CD4-positive, alpha-beta T cell treated with Interleukin-21 for 1 hour (primary cell): ENCODE results near the gene WBP11.

ENCODE experiments used
- DNase-seq: peaks from one replicate; pipeline ENCODE4 v3.0.0-alpha.2; 2020

Gene WBP11

DNA sequence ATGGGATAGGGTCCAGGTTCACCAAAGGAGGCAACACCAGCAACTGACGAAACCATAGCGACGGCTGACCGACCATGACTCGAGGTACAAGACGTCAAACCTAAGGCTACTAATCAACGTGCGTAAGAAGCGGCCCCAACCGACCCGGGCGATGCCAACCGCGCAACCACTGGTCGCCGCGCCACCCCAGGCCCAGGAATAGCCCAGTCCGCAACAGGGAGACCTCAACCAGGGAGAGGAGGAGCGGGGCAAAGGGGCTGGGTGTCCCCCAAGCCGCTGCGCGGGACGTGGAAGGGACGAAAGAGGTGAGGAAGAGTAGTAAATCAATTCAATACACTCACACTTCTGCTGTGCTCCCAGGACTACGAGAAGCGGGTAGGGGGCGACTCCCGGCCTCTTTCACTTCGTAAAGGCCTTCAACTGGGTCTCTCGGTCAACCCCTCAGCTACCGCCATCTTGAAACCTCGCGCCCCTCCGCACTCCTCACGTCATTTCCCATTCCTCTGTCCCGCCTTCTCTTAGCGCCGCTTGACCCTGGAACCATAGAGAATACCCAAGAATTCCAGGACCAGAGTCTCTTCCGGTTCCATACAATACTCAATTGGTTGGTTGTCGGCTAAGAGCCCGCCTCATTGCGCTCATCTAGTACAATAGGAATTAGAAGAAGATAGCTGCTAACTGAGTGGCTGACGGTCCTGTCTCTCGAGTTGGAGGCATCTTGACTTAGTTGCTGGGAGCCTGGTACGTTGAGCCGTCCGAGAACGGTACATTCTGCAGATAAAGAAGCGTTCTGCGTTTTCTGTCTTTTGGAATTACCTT is at the start of gene WBP11, which contains the start of gene C12orf60:
WBP11 (minus strand) TSS at position 468 of the 819 bp plus-strand sequence. CDS start 2,095 bp downstream, outside the sequence.
C12orf60 (plus strand) TSS at position 660 of the 819 bp plus-strand sequence. CDS start 19,266 bp downstream, outside the sequence.
- peak; percentile 97 for DNase-seq

DNA sequence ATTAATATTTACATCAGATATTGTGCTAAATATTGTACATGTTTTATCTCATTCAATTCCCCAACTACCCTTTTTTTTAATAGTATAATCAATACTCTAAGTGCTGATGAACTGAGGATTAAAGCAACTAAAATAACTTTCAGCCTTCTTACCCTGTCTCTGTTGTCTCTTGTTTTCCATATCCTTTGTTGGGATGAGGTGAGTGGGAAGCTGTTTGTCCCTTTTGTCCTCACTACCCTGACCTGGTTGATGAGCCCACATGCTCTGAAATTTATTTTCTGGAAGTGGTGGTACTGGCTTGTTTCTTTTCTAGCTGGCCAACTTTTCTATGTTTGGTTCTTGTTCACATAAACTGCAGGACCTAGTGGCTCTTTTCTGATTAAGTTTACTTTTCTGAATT is 49.6 kb upstream of the WBP11 start:
- no peak for DNase-seq

DNA sequence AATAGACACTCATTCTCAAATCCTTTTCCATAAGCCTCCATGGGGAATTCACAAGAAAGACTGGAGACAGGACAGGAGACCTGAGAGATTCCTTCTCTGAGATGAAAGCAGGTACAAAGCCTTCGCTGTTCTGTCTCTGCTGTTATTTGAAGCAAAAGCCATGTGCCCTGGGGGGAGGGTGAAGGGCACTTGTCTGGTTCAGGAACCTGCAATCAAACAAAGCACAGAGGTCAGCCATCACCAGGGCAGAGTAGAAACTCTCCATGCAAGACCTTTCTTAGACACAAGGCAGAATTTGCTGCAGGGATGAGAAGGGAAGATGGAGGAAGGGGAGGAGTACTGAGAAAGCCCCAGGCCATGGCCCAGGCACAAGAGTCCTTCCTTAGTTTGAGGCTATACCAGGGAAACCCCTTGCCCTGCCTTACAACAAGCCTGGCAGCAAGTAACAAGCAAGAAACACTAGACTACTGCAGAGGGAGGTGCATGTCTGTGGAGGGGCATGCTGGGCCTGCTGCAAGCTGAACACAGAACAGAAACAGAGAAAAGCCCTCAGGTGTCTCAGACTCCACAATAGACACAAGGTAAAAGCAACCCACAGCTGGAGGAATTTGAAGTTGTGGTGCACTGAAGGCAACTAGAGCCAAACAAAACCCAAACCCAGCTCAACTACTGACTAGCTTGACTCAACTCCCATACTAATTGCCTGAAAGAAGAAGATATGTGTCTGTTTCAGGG is 47.8 kb upstream of the WBP11 start:
- no peak for DNase-seq

DNA sequence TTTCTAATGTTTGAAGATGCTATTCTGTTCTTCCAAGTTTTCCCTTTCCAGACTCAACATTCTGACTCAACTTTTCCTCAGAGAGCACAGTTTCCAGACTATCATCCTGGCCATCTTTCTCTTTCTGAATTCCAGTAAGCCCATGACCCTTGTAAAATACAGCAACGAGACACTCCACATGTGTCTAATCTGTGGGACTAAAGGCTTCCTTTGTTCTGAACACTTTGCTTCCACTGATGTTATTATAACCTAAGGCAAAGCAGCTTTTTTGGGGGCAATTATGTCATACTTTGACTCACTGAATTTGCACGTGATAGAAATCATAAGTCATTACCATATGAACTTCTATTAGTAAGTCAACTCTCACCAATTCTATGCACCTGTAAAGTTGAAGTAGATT is 46.4 kb upstream of the WBP11 start:
- no peak for DNase-seq

- DNase-seq = no peak
Measured at GRCh38 chr12:14846876-14847580, 43.8 kb upstream of the WBP11 start.

DNA sequence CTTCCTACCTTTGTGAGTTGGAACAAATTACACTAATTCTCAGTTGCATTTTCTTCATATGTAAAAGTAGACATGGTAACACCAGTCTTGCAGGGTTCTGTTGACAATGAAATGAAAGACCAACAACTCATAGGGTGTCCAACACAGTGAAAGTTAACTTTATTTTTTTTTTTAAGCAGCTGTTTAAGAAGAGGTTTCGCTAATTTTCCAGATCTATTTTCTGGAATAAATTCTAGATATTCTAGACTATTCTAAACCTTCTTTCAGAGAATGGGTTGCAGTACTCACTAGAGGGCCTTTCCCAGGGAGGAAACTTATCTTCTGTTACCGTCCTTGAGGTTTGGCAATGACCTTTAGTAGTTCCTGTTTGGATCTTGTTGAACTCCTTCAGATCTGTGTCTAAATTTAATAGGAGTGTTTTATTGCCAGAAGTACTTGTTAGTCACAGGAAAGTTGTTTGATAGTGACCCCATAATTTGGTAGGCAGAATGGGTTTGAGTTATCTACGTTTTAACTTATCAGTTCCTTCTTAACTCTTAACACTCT is 42.8 kb upstream of the WBP11 start:
- DNase-seq = no peak

DNA sequence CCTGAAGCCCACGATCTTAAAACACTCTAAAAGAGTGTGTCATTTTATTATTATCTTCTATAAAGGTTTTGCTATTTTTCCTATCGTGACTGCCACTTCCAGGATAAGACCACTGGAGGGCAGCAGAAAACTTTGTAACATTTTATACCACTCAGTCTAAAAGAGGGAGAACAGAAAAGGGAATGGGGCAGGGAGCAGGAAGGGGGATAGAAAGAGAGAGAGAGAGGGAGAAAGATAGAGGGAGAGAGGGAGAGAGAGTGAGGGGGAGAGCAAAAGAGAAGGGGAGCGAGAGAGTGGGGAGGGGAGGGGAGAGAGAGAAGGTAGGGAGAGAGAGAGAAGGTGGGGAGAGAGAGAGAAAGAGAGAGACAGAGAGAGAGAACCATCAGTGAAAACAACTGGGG is 42.1 kb upstream of the WBP11 start:
- DNase-seq = peak; percentile 69

GRCh38 chr12:14844401-14844800 is 41.1 kb upstream of the WBP11 start:
- no peak for DNase-seq

DNA sequence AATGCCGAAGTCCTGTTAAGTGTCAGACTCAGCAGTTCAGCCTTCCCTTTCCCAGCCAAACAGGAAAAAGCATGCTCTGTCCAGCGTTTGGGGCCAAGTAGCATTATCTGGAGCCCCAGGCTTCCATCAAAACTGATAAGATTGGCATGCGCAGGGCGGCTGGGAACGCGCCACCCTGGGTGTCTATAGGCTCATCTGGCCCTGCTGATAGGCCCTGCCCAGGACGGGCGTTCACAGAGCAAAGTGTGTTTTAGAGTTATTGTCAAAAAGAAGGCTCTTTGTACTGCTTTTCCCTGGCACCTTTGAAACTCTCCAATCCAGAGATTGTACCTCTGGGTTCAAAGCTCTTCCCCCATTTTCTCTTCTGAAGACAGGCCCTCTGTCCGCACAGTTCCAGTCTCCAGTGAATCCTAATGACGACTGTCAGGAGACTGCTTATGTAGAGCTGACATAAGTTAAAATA is 40.2 kb upstream of the WBP11 start, which contains the start of gene ART4:
ART4 (minus strand) TSS at position 102 of the 463 bp plus-strand sequence. CDS start 413 bp downstream, outside the sequence.
- no peak for DNase-seq

DNA sequence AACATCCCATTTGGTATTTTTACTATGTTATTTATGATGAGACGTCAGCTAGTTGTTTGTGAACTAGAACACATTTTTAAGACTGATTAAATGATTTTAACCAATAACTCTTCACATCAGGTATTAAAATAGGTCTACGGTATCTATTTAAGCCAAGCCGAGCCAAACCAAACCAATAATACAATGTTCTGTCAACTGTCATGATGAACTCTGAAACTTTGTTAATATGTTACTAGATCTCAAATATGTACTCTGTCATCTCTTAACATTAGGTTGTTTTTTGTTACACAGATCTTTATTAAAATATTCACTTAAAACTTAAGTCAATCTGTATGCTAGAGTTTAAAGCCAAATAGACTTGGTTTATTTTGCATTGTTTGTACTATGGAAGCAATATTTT is 39.0 kb upstream of the WBP11 start:
- DNase-seq = no peak

- DNase-seq = no peak
Measured at GRCh38 chr12:14841761-14842160, 38.5 kb upstream of the WBP11 start.

DNA sequence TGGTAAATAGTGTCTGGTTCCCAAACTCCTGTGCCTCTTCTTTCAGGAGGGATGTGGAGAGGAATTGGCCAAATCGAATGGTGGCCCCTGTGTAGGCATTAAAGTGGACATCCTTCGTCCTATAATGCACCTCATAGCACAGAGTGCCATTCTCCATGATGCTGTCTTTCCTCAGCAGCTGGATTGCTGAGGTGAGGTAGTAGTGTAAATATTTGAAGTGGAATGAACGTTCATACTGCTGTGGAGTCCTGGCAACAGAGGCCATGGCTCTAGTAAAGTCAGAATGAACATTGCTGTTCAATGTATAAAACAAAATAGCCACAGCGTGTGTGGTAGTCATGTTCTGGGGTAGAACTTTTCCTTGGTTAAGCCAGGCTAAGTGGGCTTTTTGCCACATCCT is 37.3 kb upstream of the WBP11 start:
- DNase-seq = no peak

DNA sequence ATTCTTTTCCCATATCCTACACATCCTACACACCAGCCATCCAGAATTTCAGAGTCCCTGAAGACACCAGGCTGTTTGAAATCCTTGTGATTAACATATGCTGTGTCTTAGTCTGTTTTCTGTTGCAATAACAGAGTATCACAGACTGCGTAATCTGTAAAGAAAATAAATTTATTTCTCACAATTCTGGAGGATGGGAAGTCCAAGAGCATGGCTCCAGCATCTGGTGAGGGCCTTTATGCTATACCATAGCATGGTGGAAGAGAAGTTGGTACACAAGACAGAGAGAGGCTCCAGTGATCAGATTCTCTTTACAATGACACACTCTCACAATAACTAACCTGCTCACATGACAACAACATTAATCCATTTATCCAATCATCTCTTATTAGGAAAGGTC is 36.0 kb upstream of the WBP11 start:
- no peak for DNase-seq

DNA sequence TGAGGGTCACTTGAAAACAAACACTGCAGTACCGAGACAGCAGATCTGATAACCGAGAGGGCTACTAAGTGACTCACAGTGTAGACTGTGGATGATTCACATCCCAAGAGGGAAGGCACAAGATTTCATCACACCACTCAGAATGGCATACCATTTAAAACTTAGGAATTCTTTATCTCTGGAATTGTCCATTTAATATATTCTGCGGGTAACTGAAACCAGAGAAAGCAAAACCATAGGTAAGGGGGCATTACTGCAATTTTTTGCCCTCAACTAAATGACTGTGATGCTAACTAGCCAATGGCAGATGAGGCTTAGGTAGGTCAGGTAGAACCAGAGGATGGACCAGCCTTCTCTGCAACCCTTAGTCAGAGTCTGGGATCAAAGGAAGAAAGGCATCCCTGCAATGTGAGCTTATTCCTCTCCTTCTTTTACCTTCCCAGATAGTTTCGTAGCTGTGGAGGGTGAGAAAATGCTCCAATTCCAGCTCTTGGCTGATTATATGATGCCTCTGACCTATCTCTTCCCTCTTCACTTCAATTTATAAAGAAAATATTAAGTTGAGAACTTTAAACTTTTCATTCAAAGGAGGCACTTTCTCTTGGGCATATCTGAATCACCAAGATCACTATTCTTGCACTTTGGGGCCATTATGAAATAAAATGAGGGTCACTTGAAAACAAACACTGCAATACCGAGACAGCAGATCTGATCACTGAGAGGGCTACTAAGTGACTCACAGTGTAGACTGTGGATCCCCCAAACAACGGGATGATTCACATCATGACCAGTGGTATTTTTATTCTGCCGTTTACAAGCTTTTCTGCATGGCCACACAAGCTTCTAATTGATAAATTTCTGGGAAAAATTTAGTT is 33.3 kb upstream of the WBP11 start:
- no peak for DNase-seq

GRCh38 chr12:14834509-14834908 is 31.2 kb upstream of the WBP11 start:
- no peak for DNase-seq

DNA sequence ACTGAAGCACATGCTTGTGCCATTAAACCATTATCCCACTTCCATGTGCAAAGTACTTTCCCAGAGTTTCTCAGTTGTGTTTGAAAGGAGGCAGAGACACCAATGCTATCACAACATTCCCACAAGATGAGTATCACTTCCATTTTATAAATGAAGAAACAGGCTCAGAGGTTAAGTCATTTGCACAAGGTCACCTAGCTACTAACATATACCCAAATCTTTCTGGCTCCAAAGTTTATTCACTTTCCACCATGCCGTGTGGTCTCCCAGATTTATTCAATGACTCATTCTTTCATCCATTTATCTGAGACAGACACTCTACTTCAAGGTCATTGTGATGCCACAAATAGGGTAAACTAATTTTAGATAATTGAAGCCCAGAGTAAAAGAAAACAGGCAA is 30.7 kb upstream of the WBP11 start:
- DNase-seq = no peak

DNA sequence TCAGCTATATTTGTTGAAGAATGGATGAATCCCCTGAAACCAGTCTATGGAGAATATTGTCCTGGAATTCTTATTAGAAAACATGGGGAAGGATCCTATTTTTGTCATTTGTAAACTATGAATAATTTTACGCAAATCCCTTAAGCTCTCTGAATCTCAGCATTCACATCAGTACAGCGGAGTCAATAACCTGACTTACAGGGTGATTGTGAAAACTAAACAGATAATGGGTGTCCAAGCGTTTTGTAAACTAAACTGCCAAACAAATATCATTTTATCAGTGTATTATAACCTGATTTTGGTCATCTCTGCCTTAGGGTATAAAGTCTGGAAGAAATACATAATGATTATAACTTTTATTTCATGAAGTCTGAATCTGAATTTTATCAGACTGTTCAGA is 30.1 kb upstream of the WBP11 start:
- DNase-seq = no peak

- DNase-seq = no peak
Measured at GRCh38 chr12:14828892-14829291, 25.6 kb upstream of the WBP11 start.

- DNase-seq = no peak
Measured at GRCh38 chr12:14827043-14827442, 23.8 kb upstream of the WBP11 start.

GRCh38 chr12:14826491-14826890 is 23.2 kb upstream of the WBP11 start:
- DNase-seq = no peak

- DNase-seq = no peak
Measured at GRCh38 chr12:14825256-14825655, 22.0 kb upstream of the WBP11 start.
